ENCODE results near the gene ACSBG1.

GRCh38 chr15:78264304-78265136, 30.2 kb upstream of the ACSBG1 start, which contains the start of gene DNAJA4:
- no peak for TF ChIP-seq CTCF (IDR thresholded peaks at IDR 0.05; ENCODE audit: insufficient read depth, low read length, poor library complexity, severe bottlenecking)
- no peak for TF ChIP-seq EZH2phosphoT487 (conservative IDR thresholded peaks at IDR 0.05; ENCODE audit: low read length)

All from SU-DHL-6 (cell line).